GM18873 (cell line): ENCODE measurements around the gene NOMO2.
"Not testable (repeated sequence)": the region's sequence is repeated elsewhere in the genome, so short reads cannot be mapped to it uniquely, and the experiment has no call there.

Source experiments
- ATAC-seq: cut with Tn5 transposase; IDR thresholded peaks from one replicate; pipeline ENCODE4 v1.9.1; 2021; ENCODE audit warnings: mild to moderate bottlenecking, moderate library complexity, moderate number of reproducible peaks; ENCODE audit not compliant: unreplicated experiment, low FRiP score

The NOMO2 gene

GRCh38 chr16:18579261-18579660 lies 17.4 kb upstream of the NOMO2 start:
- ATAC-seq: not testable (repeated sequence)

DNA sequence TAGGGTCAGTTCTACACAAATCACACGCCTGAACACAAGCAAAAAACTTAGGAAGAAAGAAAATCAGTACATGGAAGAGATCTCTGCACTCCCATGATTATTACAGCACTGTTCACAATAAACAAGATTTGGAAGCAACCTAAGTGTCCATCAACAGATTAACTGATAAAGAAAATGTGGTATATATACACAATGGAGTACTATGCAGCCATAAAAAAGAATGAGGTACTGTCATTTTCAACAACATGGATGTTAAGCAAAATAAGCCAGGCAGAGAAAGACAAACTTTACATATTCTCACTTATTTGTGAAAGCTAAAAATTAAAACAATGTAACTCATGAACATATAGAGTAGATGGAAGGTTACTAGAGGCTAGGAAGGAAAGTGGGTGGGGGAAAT lies 16.0 kb upstream of the NOMO2 start:
- not testable (repeated sequence) for ATAC-seq

- ATAC-seq: not testable (repeated sequence)
These were observed 14.0 kb upstream of the NOMO2 start for GRCh38 chr16:18575945-18576344.

- ATAC-seq: not testable (repeated sequence)
These were observed 13.5 kb upstream of the NOMO2 start for GRCh38 chr16:18575298-18575917.

- not testable (repeated sequence) for ATAC-seq
These were observed 12.0 kb upstream of the NOMO2 start for GRCh38 chr16:18573887-18574286.

DNA sequence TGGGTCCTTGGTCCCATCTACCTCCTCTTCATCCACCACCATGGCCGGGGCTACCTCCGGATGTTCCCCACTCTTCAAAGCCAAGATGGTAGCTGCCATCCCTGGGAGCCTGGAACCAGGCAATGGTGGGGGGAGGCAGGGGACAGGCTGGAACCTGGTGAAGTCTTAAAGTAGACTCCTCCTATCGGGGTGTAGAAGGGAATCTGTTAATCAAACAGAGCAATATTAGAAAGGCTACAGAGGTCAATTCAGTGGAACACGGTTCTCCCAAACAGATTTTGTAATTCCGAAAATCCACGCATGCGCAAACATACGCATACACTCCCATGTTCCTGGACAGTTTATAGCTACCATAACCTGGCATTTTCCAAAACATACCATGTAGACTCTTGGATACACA lies 11.1 kb upstream of the NOMO2 start:
- ATAC-seq: not testable (repeated sequence)

GRCh38 chr16:18571307-18571850 lies 9.5 kb upstream of the NOMO2 start:
- ATAC-seq: not testable (repeated sequence)

- ATAC-seq: not testable (repeated sequence)
These were observed 8.8 kb upstream of the NOMO2 start for GRCh38 chr16:18570529-18571306.

GRCh38 chr16:18560416-18561220 lies 1.3 kb downstream of the NOMO2 start:
- not testable (repeated sequence) for ATAC-seq

- not testable (repeated sequence) for ATAC-seq
These were observed 8.2 kb downstream of the NOMO2 start for GRCh38 chr16:18553671-18554070.

DNA sequence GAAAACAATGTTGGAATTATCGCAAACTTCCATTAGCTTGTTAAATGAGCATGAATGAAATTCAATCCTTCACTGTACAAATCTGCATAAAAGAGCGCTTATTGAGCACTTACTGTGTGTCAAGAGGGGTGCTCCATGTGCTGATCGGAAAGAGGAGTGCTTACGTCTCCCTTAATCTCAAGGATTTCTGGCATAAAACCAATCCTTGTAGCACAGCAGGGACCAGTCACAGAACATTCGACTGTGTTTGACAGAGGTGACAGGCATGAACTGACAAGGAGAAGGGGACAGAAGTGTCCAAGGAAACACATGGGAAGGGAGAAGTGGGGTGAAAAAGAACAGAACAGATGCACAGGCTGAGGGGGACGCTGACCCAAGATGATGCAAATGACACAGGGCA lies 14.5 kb downstream of the NOMO2 start:
- ATAC-seq: not testable (repeated sequence)

DNA sequence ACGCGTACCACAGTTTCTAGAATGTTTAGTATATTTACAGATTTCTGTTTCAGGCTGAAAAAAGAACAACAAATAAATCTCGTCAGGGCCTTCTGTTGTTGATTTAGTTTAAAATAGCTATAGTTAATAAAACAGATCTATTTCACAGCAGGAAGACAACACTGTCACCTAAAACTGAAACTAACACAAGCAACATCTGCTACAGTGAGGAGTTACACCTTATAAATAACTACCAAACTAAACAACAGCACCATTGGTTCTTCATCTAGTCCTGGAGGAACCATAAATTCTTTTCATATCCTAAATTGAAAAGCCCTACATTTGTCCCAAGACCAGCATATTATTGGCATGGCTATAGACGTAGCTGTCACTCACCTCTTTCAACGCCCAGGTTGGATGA lies 15.0 kb downstream of the NOMO2 start:
- not testable (repeated sequence) for ATAC-seq

- ATAC-seq: not testable (repeated sequence)
These were observed 17.4 kb downstream of the NOMO2 start for GRCh38 chr16:18544232-18545081.

DNA sequence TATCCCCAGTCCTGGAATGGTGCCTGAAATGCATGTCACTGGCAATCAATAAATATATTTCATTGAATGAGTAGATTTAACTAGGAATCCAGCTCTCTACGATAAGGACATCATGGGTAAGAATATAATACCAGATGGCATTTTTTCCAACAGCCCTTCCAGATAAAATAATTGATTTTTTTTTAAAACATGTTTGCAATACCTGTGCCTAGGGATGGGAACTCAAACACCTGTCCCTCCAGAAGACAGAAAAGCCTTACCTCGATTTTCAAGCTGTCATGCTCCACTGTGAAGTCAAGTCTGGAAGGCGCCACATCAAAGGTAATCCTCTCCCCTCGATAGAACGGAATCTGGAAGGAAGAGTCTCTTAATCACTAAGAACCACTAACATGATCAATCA lies 20.0 kb downstream of the NOMO2 start:
- ATAC-seq: not testable (repeated sequence)

DNA sequence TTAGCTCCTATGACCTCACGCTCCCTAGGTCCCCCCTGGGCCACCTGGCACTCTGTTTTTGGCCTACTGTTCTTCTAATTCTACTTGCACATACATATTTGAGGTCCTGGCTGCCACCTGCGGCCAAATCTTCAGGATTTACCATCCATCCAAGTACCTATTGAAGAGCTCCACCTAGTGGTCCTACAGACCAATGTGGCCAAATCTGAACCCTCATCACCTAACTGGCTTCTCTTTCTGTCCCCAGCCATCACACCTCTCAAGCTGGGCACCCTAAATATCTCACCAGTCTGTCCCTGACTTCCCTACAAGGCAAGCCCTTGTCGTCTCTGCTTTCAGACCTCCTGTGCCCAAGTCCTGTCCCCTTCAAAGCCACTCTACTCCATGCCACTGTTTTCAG lies 24.9 kb downstream of the NOMO2 start:
- not testable (repeated sequence) for ATAC-seq

GRCh38 chr16:18535519-18536168 lies 26.3 kb downstream of the NOMO2 start:
- ATAC-seq: not testable (repeated sequence)

DNA sequence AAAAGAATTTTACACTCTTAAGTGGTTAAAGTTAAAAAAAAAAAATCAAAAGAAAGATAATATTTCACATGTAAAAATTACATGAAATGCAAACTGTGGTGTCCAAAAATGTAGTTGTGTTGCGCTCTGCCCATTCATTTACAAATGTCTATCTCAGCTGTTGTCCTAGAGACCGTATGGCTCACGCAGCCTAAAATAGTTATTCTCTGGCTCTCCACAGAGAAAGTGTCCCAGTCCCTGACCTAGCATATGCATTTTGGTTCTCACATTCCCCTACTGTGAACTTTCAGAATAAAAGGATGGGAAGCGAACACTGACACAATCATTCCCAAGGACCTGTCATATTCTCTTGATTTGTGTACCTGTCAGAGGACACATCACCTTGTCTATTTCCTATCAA lies 27.6 kb downstream of the NOMO2 start:
- not testable (repeated sequence) for ATAC-seq

DNA sequence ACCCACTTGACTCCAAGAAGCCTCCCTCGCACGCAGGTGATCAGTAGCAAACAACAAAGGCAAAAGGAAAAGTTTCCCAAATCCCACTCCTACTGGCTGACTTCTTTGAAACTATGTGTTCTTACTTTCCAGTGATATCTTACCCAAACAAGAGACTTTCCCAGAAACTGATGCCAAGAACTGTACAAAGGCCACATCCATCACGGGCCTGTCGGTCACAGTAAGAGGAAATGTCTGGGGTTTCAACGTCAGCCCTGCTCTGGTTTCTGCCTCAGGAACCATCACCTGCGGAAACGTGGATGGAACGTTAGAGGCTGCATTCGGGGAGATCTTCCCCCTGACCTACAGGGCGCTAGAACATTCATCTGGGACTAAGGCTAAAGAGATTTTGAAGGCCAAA lies 30.6 kb downstream of the NOMO2 start:
- not testable (repeated sequence) for ATAC-seq

- not testable (repeated sequence) for ATAC-seq
These were observed 31.6 kb downstream of the NOMO2 start for GRCh38 chr16:18530329-18530728.
